GM23338 (cell line): ENCODE results near the gene NFRKB. TPM values are rescaled to one million over a fixed set of nuclear protein-coding genes. Genes with fewer than 3 reads are reported as not detected.

Experiments used
- ATAC-seq: fragments of 200-7000 bp; cut with Tn5 transposase; 3 replicates; pipeline ENCODE4 v1.9.1; 2020
- DNase-seq: peaks from one replicate; pipeline ENCODE4 v3.0.0-alpha.2; 2015; ENCODE audit warnings: low spot score
- H2AFZ ChIP-seq: fragments of 200-600 bp; sonication (generic); 2 replicates; pipeline ENCODE4 v1.8.0; 2016; ENCODE audit warnings: antibody characterized with exemption, mild to moderate bottlenecking, moderate library complexity
- H3F3A ChIP-seq: fragments of 200-600 bp; sonication (generic); replicated peaks from 2 replicates; pipeline ENCODE4 v1.8.0; 2017; ENCODE audit warnings: antibody characterized with exemption, mixed run types, low read depth
- H3K27ac ChIP-seq: fragments of 200-600 bp; sonication (generic); 2 replicates; pipeline ENCODE4 v1.6.1; 2016; ENCODE audit warnings: low read depth
- H3K27me3 ChIP-seq: fragments of 200-600 bp; sonication (generic); 2 replicates; pipeline ENCODE4 v1.8.0; 2016; ENCODE audit warnings: mild to moderate bottlenecking, mixed run types, moderate library complexity; ENCODE audit not compliant: insufficient read depth
- H3K36me3 ChIP-seq: fragments of 200-600 bp; sonication (generic); 2 replicates; pipeline ENCODE4 v1.8.0; 2016; ENCODE audit warnings: mild to moderate bottlenecking; ENCODE audit not compliant: insufficient read depth
- H3K4me1 ChIP-seq: fragments of 200-600 bp; sonication (generic); 2 replicates; pipeline ENCODE4 v1.8.0; 2016; ENCODE audit warnings: mild to moderate bottlenecking, moderate library complexity; ENCODE audit not compliant: insufficient read depth
- H3K4me2 ChIP-seq: fragments of 200-600 bp; sonication (generic); 2 replicates; pipeline ENCODE4 v1.7.1; 2017; ENCODE audit warnings: mixed run types
- H3K4me3 ChIP-seq: fragments of 200-600 bp; sonication (generic); 2 replicates; pipeline ENCODE4 v1.6.1; 2016; ENCODE audit warnings: mixed run types
- H3K79me2 ChIP-seq: fragments of 200-600 bp; sonication (generic); replicated peaks from 2 replicates; pipeline ENCODE4 v1.8.0; 2017; ENCODE audit warnings: mild to moderate bottlenecking; ENCODE audit not compliant: insufficient read depth
- H3K9me2 ChIP-seq: fragments of 200-600 bp; sonication (generic); 2 replicates; pipeline ENCODE4 v1.8.0; 2017; ENCODE audit not compliant: insufficient read depth
- H4K20me1 ChIP-seq: fragments of 200-600 bp; sonication (generic); replicated peaks from 2 replicates; pipeline ENCODE4 v1.8.0; 2017; ENCODE audit warnings: mild to moderate bottlenecking; ENCODE audit not compliant: insufficient read depth
- H3K27ac Mint-ChIP-seq: 2 replicates; pipeline ENCODE4 v1.8.0; 2020; ENCODE audit warnings: inconsistent platforms, mild to moderate bottlenecking, moderate library complexity, mixed read lengths
- H3K27me3 Mint-ChIP-seq: 3 replicates; pipeline ENCODE4 v1.8.0; 2022; ENCODE audit warnings: low read depth, mild to moderate bottlenecking, moderate library complexity, mixed read lengths, inconsistent platforms; ENCODE audit not compliant: insufficient read depth, poor library complexity
- H3K36me3 Mint-ChIP-seq: 3 replicates; pipeline ENCODE4 v1.8.0; 2021; ENCODE audit warnings: low read depth, mild to moderate bottlenecking, inconsistent platforms, moderate library complexity, mixed read lengths
- H3K4me1 Mint-ChIP-seq: 3 replicates; pipeline ENCODE4 v1.8.0; 2020; ENCODE audit warnings: mild to moderate bottlenecking, inconsistent platforms, mixed read lengths
- H3K4me3 Mint-ChIP-seq: 3 replicates; pipeline ENCODE4 v1.8.0; 2021; ENCODE audit warnings: moderate library complexity, mild to moderate bottlenecking, inconsistent platforms, mixed read lengths
- H3K9me3 Mint-ChIP-seq: 3 replicates; pipeline ENCODE4 v1.8.0; 2020; ENCODE audit warnings: moderate library complexity, mild to moderate bottlenecking, inconsistent platforms, mixed read lengths
- CREB1 ChIP-seq: fragments of 250-450 bp; sonication (Bioruptor Pico); IDR thresholded peaks from 2 replicates; pipeline ENCODE4 v1.5.0; 2020; ENCODE audit warnings: low read depth, mild to moderate bottlenecking, moderate library complexity
- CTCF ChIP-seq, 2 experiments: fragments of 200-600 bp in 1 of 2; sonication (generic) in 1 of 2; conservative IDR thresholded peaks; 2 replicates each; pipeline versions ENCODE4 v1.5.1 to v1.6.1; 2016 to 2017; ENCODE audit warnings: antibody characterized with exemption in 2 of 2, low read depth in 2 of 2, mild to moderate bottlenecking in 2 of 2, moderate library complexity in 1 of 2
- ETS1 ChIP-seq: IDR thresholded peaks from 2 replicates; pipeline ENCODE4 v1.6.1; 2016; ENCODE audit warnings: antibody characterized with exemption
- EZH2 ChIP-seq: fragments of 200-600 bp; sonication (generic); IDR thresholded peaks from one replicate; pipeline ENCODE4 v1.8.0; 2017; ENCODE audit warnings: antibody characterized with exemption, mild to moderate bottlenecking, low read depth; ENCODE audit not compliant: unreplicated experiment
- EZH2phosphoT487 ChIP-seq: fragments of 200-600 bp; sonication (generic); IDR thresholded peaks from one replicate; pipeline ENCODE4 v1.8.1; 2018; ENCODE audit warnings: antibody characterized with exemption; ENCODE audit not compliant: unreplicated experiment
- JUNB ChIP-seq: IDR thresholded peaks from one replicate; pipeline ENCODE4 v1.6.1; 2016; ENCODE audit warnings: antibody characterized with exemption; ENCODE audit not compliant: unreplicated experiment
- NANOG ChIP-seq: IDR thresholded peaks from 2 replicates; pipeline ENCODE4 v1.6.1; 2016; ENCODE audit warnings: antibody characterized with exemption, borderline replicate concordance
- POLR2AphosphoS5 ChIP-seq: IDR thresholded peaks from 2 replicates; pipeline ENCODE4 v1.6.1; 2016; ENCODE audit warnings: antibody characterized with exemption, low read depth
- STAT1 ChIP-seq: IDR thresholded peaks from one replicate; pipeline ENCODE4 v1.6.1; 2016; ENCODE audit warnings: antibody characterized with exemption; ENCODE audit not compliant: unreplicated experiment
- ZNF114 ChIP-seq: fragments of 250-450 bp; sonication (Bioruptor Pico); IDR thresholded peaks from 2 replicates; pipeline ENCODE4 v1.5.0; 2020; ENCODE audit warnings: mild to moderate bottlenecking, moderate library complexity
- ZNF331 ChIP-seq: fragments of 250-450 bp; sonication (Bioruptor Pico); IDR thresholded peaks from 2 replicates; pipeline ENCODE4 v1.5.0; 2020; ENCODE audit warnings: low read depth, mild to moderate bottlenecking, moderate library complexity
- ZNF462 ChIP-seq: fragments of 250-450 bp; sonication (Bioruptor Pico); IDR thresholded peaks from 2 replicates; pipeline ENCODE4 v1.5.0; 2020; ENCODE audit warnings: mild to moderate bottlenecking, moderate library complexity
- polyA plus RNA-seq: library from polyadenylated mRNA; unstranded; fragments of >200 nt; fragmentation: Nextera tagmentation; extraction: Ambion mirVana; gene quantifications from 2 replicates; pipeline ENCODE4 v1.2.1, GENCODE V29; 2016
- total RNA-seq: library from RNA; depleted of rRNA; stranded (reverse); fragments of >200 nt; shearing (Covaris generic); gene quantifications from 2 replicates; pipeline ENCODE4 v1.2.3, GENCODE V29; 2014
- TF ChIP-seq, protein P1 (sequence below): IDR thresholded peaks from one replicate; pipeline ENCODE4 v1.6.1; 2018; ENCODE audit warnings: antibody characterized with exemption; ENCODE audit not compliant: unreplicated experiment

The NFRKB gene
- total and polyA plus RNA-seq, 2 experiments from 2014 or later: 22.4 to 44.9 TPM

GRCh38 chr11:129939510-129939909, 44.1 kb upstream of the NFRKB start:
- no peak for DNase-seq
- H3K4me1 Mint-ChIP-seq: peaks cover 46% of the 10 kb centered on the region
- H3K4me3 Mint-ChIP-seq: no peak overlapping the region
- Histone ChIP-seq H3K36me3 (peaks cover 5% of the 10 kb centered on the region), H3K9me2 (peaks cover 3% of the 10 kb centered on the region; the same call in 1 of the 2 replicates), H3K27ac (no peak overlapping the region), H3K79me2 (no peaks in the 10 kb centered on the region), H3F3A (no peaks in the 10 kb centered on the region), H2AFZ (no peak overlapping the region), H3K4me1 (peaks cover 19% of the 10 kb centered on the region), H4K20me1 (no peaks in the 10 kb centered on the region), H3K27me3 (no peaks in the 10 kb centered on the region), H3K4me3 (no peak overlapping the region), H3K4me2 (no peak overlapping the region)
- peak overlapping the region; percentile 28; the same call in 1 of the 2 replicates for H3K27ac Mint-ChIP-seq
- TF ChIP-seq NANOG (no peak), EZH2phosphoT487 (no peak), ETS1 (no peak), CREB1 (CRISPR knock-in tag) (no peak), CTCF (conservative IDR thresholded peaks at IDR 0.05; ENCODE audit: low read depth in 2 of 2) (no peak), STAT1 (no peak), ZNF462 (CRISPR knock-in tag) (no peak), ZNF331 (CRISPR knock-in tag) (no peak), JUNB (no peak), POLR2AphosphoS5 (no peak), ZNF114 (CRISPR knock-in tag) (no peak), EZH2 (no peak)
- TF ChIP-seq, protein P1, sequence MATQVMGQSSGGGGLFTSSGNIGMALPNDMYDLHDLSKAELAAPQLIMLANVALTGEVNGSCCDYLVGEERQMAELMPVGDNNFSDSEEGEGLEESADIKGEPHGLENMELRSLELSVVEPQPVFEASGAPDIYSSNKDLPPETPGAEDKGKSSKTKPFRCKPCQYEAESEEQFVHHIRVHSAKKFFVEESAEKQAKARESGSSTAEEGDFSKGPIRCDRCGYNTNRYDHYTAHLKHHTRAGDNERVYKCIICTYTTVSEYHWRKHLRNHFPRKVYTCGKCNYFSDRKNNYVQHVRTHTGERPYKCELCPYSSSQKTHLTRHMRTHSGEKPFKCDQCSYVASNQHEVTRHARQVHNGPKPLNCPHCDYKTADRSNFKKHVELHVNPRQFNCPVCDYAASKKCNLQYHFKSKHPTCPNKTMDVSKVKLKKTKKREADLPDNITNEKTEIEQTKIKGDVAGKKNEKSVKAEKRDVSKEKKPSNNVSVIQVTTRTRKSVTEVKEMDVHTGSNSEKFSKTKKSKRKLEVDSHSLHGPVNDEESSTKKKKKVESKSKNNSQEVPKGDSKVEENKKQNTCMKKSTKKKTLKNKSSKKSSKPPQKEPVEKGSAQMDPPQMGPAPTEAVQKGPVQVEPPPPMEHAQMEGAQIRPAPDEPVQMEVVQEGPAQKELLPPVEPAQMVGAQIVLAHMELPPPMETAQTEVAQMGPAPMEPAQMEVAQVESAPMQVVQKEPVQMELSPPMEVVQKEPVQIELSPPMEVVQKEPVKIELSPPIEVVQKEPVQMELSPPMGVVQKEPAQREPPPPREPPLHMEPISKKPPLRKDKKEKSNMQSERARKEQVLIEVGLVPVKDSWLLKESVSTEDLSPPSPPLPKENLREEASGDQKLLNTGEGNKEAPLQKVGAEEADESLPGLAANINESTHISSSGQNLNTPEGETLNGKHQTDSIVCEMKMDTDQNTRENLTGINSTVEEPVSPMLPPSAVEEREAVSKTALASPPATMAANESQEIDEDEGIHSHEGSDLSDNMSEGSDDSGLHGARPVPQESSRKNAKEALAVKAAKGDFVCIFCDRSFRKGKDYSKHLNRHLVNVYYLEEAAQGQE: no peak
- peaks cover 2% of the 10 kb centered on the region for H3K27me3 Mint-ChIP-seq
- ATAC-seq: no peak
- no peaks in the 10 kb centered on the region; the same call in 2 of the 3 replicates for H3K9me3 Mint-ChIP-seq
- H3K36me3 Mint-ChIP-seq: peaks cover 11% of the 10 kb centered on the region
